HEK293T (cell line): ENCODE data around the gene NCOA6.

ENCODE experiments used
- FOXM1 ChIP-seq: fragments of 450-650 bp; IDR thresholded peaks from 2 replicates; pipeline ENCODE4 v1.6.1; 2017; ENCODE audit warnings: mild to moderate bottlenecking, borderline replicate concordance
- SP1 ChIP-seq: fragments of 450-650 bp; IDR thresholded peaks from 2 replicates; pipeline ENCODE4 v1.6.1; 2017

DNA sequence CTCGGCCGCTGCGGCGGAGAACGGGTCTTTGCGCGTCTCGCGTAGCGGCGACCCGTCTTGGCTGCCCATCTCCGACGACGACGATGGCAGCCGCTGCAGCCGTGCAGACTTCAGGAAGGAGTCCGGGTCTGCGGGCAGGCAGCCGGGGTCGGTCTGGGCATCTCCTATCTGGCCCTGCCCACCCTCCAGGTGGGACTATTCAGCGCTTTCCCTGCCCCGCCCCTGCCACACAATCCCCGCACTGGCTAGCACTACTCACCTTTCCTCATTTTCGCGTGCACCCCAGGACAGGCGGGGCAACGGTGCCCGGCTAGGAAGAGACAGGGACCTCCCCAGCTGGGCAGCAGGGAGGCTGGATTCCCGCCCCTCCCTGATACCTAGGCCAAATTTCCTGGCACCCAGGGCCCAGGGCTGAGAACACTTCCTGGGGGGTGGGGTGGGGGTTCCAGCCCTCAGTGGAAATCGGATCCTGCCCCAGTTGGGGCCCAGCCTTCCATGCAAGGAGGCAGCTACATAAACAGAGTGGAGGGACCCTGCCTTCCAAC lies 38.0 kb upstream of the NCOA6 start:
- TF ChIP-seq SP1 (no peak), FOXM1 (no peak)
